GM12891 (cell line): ENCODE measurements around the gene GDF15.
"Not testable (repeated sequence)": the region's sequence is repeated elsewhere in the genome, so short reads cannot be mapped to it uniquely, and the experiment has no call there.

Experiments used
- DNase-seq: peaks from one replicate; pipeline ENCODE4 v3.0.0; 2011; ENCODE audit warnings: low spot score; ENCODE audit not compliant: insufficient read length
- FAIRE-seq: peaks from 2 replicates; lab custom pipeline; 2011; peaks lifted over from hg19 to GRCh38; lab: Jason Lieb, UNC
- PAX5 ChIP-seq: IDR thresholded peaks from 2 replicates; pipeline ENCODE4 v1.6.1; 2011; ENCODE audit warnings: low read length, moderate library complexity, mild to moderate bottlenecking; ENCODE audit not compliant: insufficient read depth, severe bottlenecking
- POLR2A ChIP-seq: IDR thresholded peaks from 2 replicates; pipeline ENCODE4 v1.6.1; 2011; ENCODE audit warnings: low read depth, low read length, control low read depth
- POLR2AphosphoS5 ChIP-seq: IDR thresholded peaks from 2 replicates; pipeline ENCODE4 v1.6.1; 2011; ENCODE audit warnings: low read depth, low read length, control low read depth
- POU2F2 ChIP-seq: IDR thresholded peaks from 2 replicates; pipeline ENCODE4 v1.6.1; 2011; ENCODE audit warnings: low read depth, mild to moderate bottlenecking, control low read depth, low read length, moderate library complexity
- SPI1 ChIP-seq: IDR thresholded peaks from 2 replicates; pipeline ENCODE4 v1.6.1; 2011; ENCODE audit warnings: low read depth, low read length, control low read depth
- TAF1 ChIP-seq: IDR thresholded peaks from 2 replicates; pipeline ENCODE4 v1.6.1; 2011; ENCODE audit warnings: low read depth, low read length, control low read depth

The GDF15 gene

GRCh38 chr19:18364826-18365528 is 21.0 kb upstream of the GDF15 start:
- DNase-seq (no peak), FAIRE-seq (peak; percentile 38)
- TF ChIP-seq TAF1 (no peak), POLR2AphosphoS5 (no peak), SPI1 (peak; percentile 54; the same call in 1 of the 2 replicates)

GRCh38 chr19:18366021-18366435 is 19.9 kb upstream of the GDF15 start:
- FAIRE-seq, result no peak
- DNase-seq, result no peak
- TF ChIP-seq POLR2AphosphoS5, result no peak
- TF ChIP-seq PAX5, result no peak
- no peak for TF ChIP-seq TAF1
- no peak for TF ChIP-seq POU2F2

GRCh38 chr19:18368504-18369222 is 17.3 kb upstream of the GDF15 start:
- no peak for DNase-seq
- no peak for TF ChIP-seq POLR2AphosphoS5
- no peak for TF ChIP-seq POLR2A
- TF ChIP-seq PAX5, result no peak
- TF ChIP-seq SPI1, result no peak
- FAIRE-seq, result no peak

- FAIRE-seq (no peak), DNase-seq (no peak)
- TF ChIP-seq POLR2AphosphoS5 (no peak), TAF1 (no peak), PAX5 (no peak)
Measured at GRCh38 chr19:18373407-18373891, 12.5 kb upstream of the GDF15 start.

- FAIRE-seq (peak; percentile 98), DNase-seq (peak; percentile 78)
- TF ChIP-seq PAX5 (peak; percentile 69), SPI1 (peak; percentile 75), POU2F2 (peak; percentile 89), POLR2A (peak; percentile 67; the same call in 1 of the 2 replicates), TAF1 (peak; percentile 72), POLR2AphosphoS5 (peak; percentile 83)
Measured at GRCh38 chr19:18373892-18374629, 11.9 kb upstream of the GDF15 start.

- TF ChIP-seq POLR2AphosphoS5, result no peak
- TF ChIP-seq POU2F2, result no peak
- TF ChIP-seq PAX5, result no peak
- TF ChIP-seq POLR2A, result no peak
- TF ChIP-seq SPI1, result peak; percentile 25; the same call in 1 of the 2 replicates
- TF ChIP-seq TAF1, result no peak
- FAIRE-seq, result no peak
Measured at GRCh38 chr19:18377026-18377425, 8.9 kb upstream of the GDF15 start.

GRCh38 chr19:18379803-18380747 is 5.9 kb upstream of the GDF15 start:
- FAIRE-seq, result no peak
- TF ChIP-seq POU2F2 (no peak), SPI1 (no peak), TAF1 (no peak), PAX5 (no peak), POLR2AphosphoS5 (no peak), POLR2A (no peak)

More at GRCh38 chr19:18377026-18377425, 8.9 kb upstream of the GDF15 start:
- DNase-seq, result no peak

GRCh38 chr19:18380843-18381242 is 5.1 kb upstream of the GDF15 start:
- DNase-seq (no peak), FAIRE-seq (no peak)
- TF ChIP-seq PAX5 (no peak), SPI1 (no peak), POLR2A (no peak), POU2F2 (no peak), TAF1 (no peak), POLR2AphosphoS5 (no peak)

More at GRCh38 chr19:18379803-18380747, 5.9 kb upstream of the GDF15 start:
- no peak for DNase-seq

- not testable (repeated sequence) for DNase-seq, FAIRE-seq
Measured at GRCh38 chr19:18383622-18384021, 2.3 kb upstream of the GDF15 start.
